A549 (cell line): ENCODE data around the gene RSF1. TPM values are rescaled to one million over a fixed set of nuclear protein-coding genes. Genes with fewer than 3 reads are reported as not detected.

Source experiments
- ATAC-seq, 2 experiments: fragments of 200-7000 bp in 1 of 2; fragments of >200 bp in 1 of 2; cut with Nextera tagmentation in 1 of 2; cut with Tn5 transposase in 1 of 2; 3 replicates each; pipeline versions ENCODE4 v1.8.0 to v1.9.1; 2018 to 2020; ENCODE audit warnings: mild to moderate bottlenecking in 1 of 2, moderate library complexity in 1 of 2
- CTCF ChIA-PET: fragments of 300-600 bp; sonication (Branson Sonifier 250); formaldehyde crosslinking; extraction: SDS; loops from one replicate; lab custom pipeline; 2021; ENCODE audit warnings: antibody characterized with exemption, inconsistent platforms; lab: Yijun Ruan, JAX
- POLR2A ChIA-PET: fragments of 350-600 bp; formaldehyde crosslinking; extraction: SDS; loops from one replicate; lab custom pipeline; 2021; ENCODE audit warnings: antibody characterized with exemption, inconsistent platforms; lab: Yijun Ruan, JAX
- DNase-seq, 2 experiments: peaks; one replicate each; pipeline versions ENCODE4 v3.0.0 to v3.0.0-alpha.2; 2011 to 2016; ENCODE audit warnings: low read depth in 1 of 2, low spot score in 1 of 2
- FAIRE-seq: peaks from 2 replicates; lab custom pipeline; 2011; peaks lifted over from hg19 to GRCh38; lab: Jason Lieb, UNC
- H3K27ac ChIP-seq, 2 experiments: fragments of >200 bp; sonication (Bioruptor Twin); formaldehyde crosslinking; 3 replicates each; pipeline ENCODE4 v1.5.1; 2016 to 2017
- H3K4me1 ChIP-seq: fragments of >200 bp; sonication (Bioruptor Twin); formaldehyde crosslinking; 3 replicates; pipeline ENCODE4 v1.6.1; 2016
- H3K4me2 ChIP-seq: fragments of >200 bp; sonication (Bioruptor Twin); formaldehyde crosslinking; 3 replicates; pipeline ENCODE4 v1.6.1; 2016
- H3K4me3 ChIP-seq: fragments of >200 bp; sonication (Bioruptor Twin); formaldehyde crosslinking; 3 replicates; pipeline ENCODE4 v1.5.1; 2016
- H3K9me3 ChIP-seq: fragments of >200 bp; sonication (Bioruptor Twin); formaldehyde crosslinking; 3 replicates; pipeline ENCODE4 v1.6.1; 2016
- ATOH8 ChIP-seq: fragments of 250-450 bp; sonication (Bioruptor Pico); IDR thresholded peaks from 2 replicates; pipeline ENCODE4 v1.5.0; 2020; ENCODE audit warnings: low read depth, mild to moderate bottlenecking, moderate library complexity
- BCL3 ChIP-seq: fragments of >200 bp; sonication (Bioruptor Twin); formaldehyde crosslinking; IDR thresholded peaks from 3 replicates; pipeline ENCODE4 v1.6.1; 2016
- BHLHE40 ChIP-seq: IDR thresholded peaks from 2 replicates; pipeline ENCODE4 v1.6.1; 2012; ENCODE audit warnings: low read depth, low read length, inconsistent platforms
- CBX2 ChIP-seq: fragments of 200-600 bp; sonication (generic); IDR thresholded peaks from 2 replicates; pipeline ENCODE4 v1.6.1; 2016; ENCODE audit warnings: low read depth, mild to moderate bottlenecking, borderline replicate concordance
- ESRRA ChIP-seq: fragments of 150-350 bp; IDR thresholded peaks from 2 replicates; pipeline ENCODE4 v1.6.1; 2014; ENCODE audit warnings: mild to moderate bottlenecking, low read length, borderline replicate concordance
- GATA3 ChIP-seq: IDR thresholded peaks from 2 replicates; pipeline ENCODE4 v1.6.1; 2012; ENCODE audit warnings: borderline replicate concordance
- HEYL ChIP-seq: fragments of 250-450 bp; sonication (Bioruptor Pico); IDR thresholded peaks from 2 replicates; pipeline ENCODE4 v1.8.0; 2021; ENCODE audit warnings: mild to moderate bottlenecking, moderate library complexity
- HMGXB4 ChIP-seq: fragments of 250-450 bp; sonication (Bioruptor Pico); IDR thresholded peaks from 2 replicates; pipeline ENCODE4 v1.5.0; 2021; ENCODE audit warnings: mild to moderate bottlenecking, moderate library complexity, borderline replicate concordance
- HOXA7 ChIP-seq: fragments of 250-450 bp; sonication (Bioruptor Pico); IDR thresholded peaks from 2 replicates; pipeline ENCODE4 v1.5.0; 2020; ENCODE audit warnings: mild to moderate bottlenecking, moderate library complexity
- HOXB13 ChIP-seq: fragments of 250-450 bp; sonication (Bioruptor Pico); IDR thresholded peaks from 2 replicates; pipeline ENCODE4 v1.5.0; 2020; ENCODE audit warnings: low read depth, mild to moderate bottlenecking, moderate library complexity
- KDM1A ChIP-seq: fragments of 200-600 bp; sonication (generic); IDR thresholded peaks from 2 replicates; pipeline ENCODE4 v1.6.1; 2016; ENCODE audit warnings: low read depth, mild to moderate bottlenecking
- KDM5A ChIP-seq: fragments of 200-600 bp; sonication (generic); IDR thresholded peaks from 2 replicates; pipeline ENCODE4 v1.6.1; 2016; ENCODE audit warnings: antibody characterized with exemption, mild to moderate bottlenecking
- MAX ChIP-seq: IDR thresholded peaks from 2 replicates; pipeline ENCODE4 v1.6.1; 2012
- MAZ ChIP-seq: fragments of 150-350 bp; IDR thresholded peaks from 2 replicates; pipeline ENCODE4 v1.6.1; 2014; ENCODE audit warnings: antibody characterized with exemption, low read depth, low read length, borderline replicate concordance
- MYC ChIP-seq: IDR thresholded peaks from 2 replicates; pipeline ENCODE4 v1.6.1; 2012; ENCODE audit warnings: mild to moderate bottlenecking, inconsistent platforms, low read length, improper control_type of control experiment, borderline replicate concordance
- NR3C1 ChIP-seq: fragments of >200 bp; sonication (Bioruptor Twin); formaldehyde crosslinking; IDR thresholded peaks from 3 replicates; pipeline ENCODE4 v1.6.1; 2017
- POLR2AphosphoS2 ChIP-seq: conservative IDR thresholded peaks from 2 replicates; pipeline ENCODE4 v1.6.1; 2012; ENCODE audit warnings: low read length, improper control_type of control experiment, inconsistent platforms
- RARB ChIP-seq: fragments of 250-450 bp; sonication (Bioruptor Pico); IDR thresholded peaks from 2 replicates; pipeline ENCODE4 v1.8.0; 2021; ENCODE audit warnings: mild to moderate bottlenecking, moderate library complexity
- RCOR1 ChIP-seq: fragments of 150-350 bp; IDR thresholded peaks from 2 replicates; pipeline ENCODE4 v1.6.1; 2014; ENCODE audit warnings: antibody characterized with exemption, low read length, low read depth
- SMC3 ChIP-seq: fragments of >200 bp; sonication (Bioruptor Twin); formaldehyde crosslinking; IDR thresholded peaks from 3 replicates; pipeline ENCODE4 v1.6.1; 2018; ENCODE audit warnings: inconsistent platforms
- USF2 ChIP-seq: fragments of 450-650 bp; IDR thresholded peaks from 2 replicates; pipeline ENCODE4 v1.6.1; 2014; ENCODE audit warnings: antibody characterized with exemption
- ZSCAN20 ChIP-seq: fragments of 250-450 bp; sonication (Bioruptor Pico); IDR thresholded peaks from 2 replicates; pipeline ENCODE4 v1.8.0; 2022; ENCODE audit warnings: mild to moderate bottlenecking, moderate library complexity
- WGBS: methylation state at CpG from one replicate; pipeline ENCODE4 v1.1.6; 2017; ENCODE audit errors: missing lambda C conversion rate; 5-methylcytosine and 5-hydroxymethylcytosine counted together
- polyA plus RNA-seq, 4 experiments: library from polyadenylated mRNA; depleted of rRNA in 3 of 4; stranded (reverse); fragments of >200 nt; fragmentation: RNase III in 1 of 4; extraction: RNeasy Plus Mini Kit Qiagen cat#74134 plus additional on column Dnase treatment in 1 of 4; gene quantifications; 2 replicates in 3 of 4; 3 replicates in 1 of 4; pipeline ENCODE4 v1.2.3, GENCODE V29; 2011 to 2017

The RSF1 gene
- polyA plus RNA-seq, 2 of the 4 experiments (the other 2 are of a cell fraction), result 18.8 to 29.6 TPM

- ChIA-PET POLR2A (no interaction called here), CTCF (interaction anchor here (1.2 kb wide), 1 partner anchor 12 kb away, joined by 3 read pairs; no protein-coding TSS in a partner anchor)
- FAIRE-seq, result no peak
- no peak for ATAC-seq
- no peaks in the 10 kb centered on the region for H3K4me1 ChIP-seq
- no peaks in the 10 kb centered on the region for H3K9me3 ChIP-seq
- DNase-seq, result no peak
- 85% methylated on average over 2 of the region's 2 CpGs for WGBS
- H3K27ac ChIP-seq, result no peak overlapping the region
- H3K4me2 ChIP-seq, result no peak overlapping the region
- no peak overlapping the region for H3K4me3 ChIP-seq
- TF ChIP-seq MAZ, result no peak
- TF ChIP-seq BCL3, result no peak
- no peak for TF ChIP-seq HOXA7 (CRISPR knock-in tag)
Measured at GRCh38 chr11:77758331-77758730, 62.2 kb downstream of the RSF1 start.

GRCh38 chr11:77753230-77753629 is 67.3 kb downstream of the RSF1 start:
- ATAC-seq (no peak), FAIRE-seq (no peak), DNase-seq (no peak)
- Histone ChIP-seq H3K9me3 (no peaks in the 10 kb centered on the region), H3K4me1 (peaks cover under 1% of the 10 kb centered on the region; the same call in 1 of the 3 replicates), H3K4me2 (no peak overlapping the region), H3K4me3 (no peak overlapping the region), H3K27ac (no peak overlapping the region)
- WGBS, result 92% methylated on average over 5 of the region's 5 CpGs
- POLR2A ChIA-PET, result no interaction called here
- CTCF ChIA-PET, result interaction anchor here (1.2 kb wide), 1 partner anchor 22 kb away, joined by 3 read pairs; no protein-coding TSS in a partner anchor
- no peak for TF ChIP-seq MYC
- TF ChIP-seq USF2, result no peak
- no peak for TF ChIP-seq KDM1A
- no peak for TF ChIP-seq NR3C1
- TF ChIP-seq MAX, result no peak
- no peak for TF ChIP-seq SMC3
- TF ChIP-seq GATA3, result no peak
- TF ChIP-seq HOXB13 (CRISPR knock-in tag), result no peak
- TF ChIP-seq CBX2, result no peak
- no peak for TF ChIP-seq RARB

GRCh38 chr11:77752516-77752915 is 68.0 kb downstream of the RSF1 start:
- ChIA-PET POLR2A (no interaction called here), CTCF (interaction anchor here (1.0 to 1.2 kb wide), 2 partner anchors 23 to 247 kb away, joined by 3 read pairs; no protein-coding TSS in a partner anchor)
- FAIRE-seq (no peak), ATAC-seq (no peak), DNase-seq (no peak)
- Histone ChIP-seq H3K4me3 (no peak overlapping the region), H3K9me3 (no peaks in the 10 kb centered on the region), H3K27ac (no peak overlapping the region), H3K4me2 (no peak overlapping the region), H3K4me1 (peaks cover 8% of the 10 kb centered on the region)
- no peak for TF ChIP-seq ESRRA
- no peak for TF ChIP-seq MYC
- TF ChIP-seq HMGXB4, result no peak
- no peak for TF ChIP-seq HEYL
- no peak for TF ChIP-seq RCOR1
- TF ChIP-seq BHLHE40, result no peak
- TF ChIP-seq MAZ, result no peak
- no peak for TF ChIP-seq KDM1A
- no peak for TF ChIP-seq POLR2AphosphoS2
- TF ChIP-seq ATOH8, result no peak
- no peak for TF ChIP-seq KDM5A
- TF ChIP-seq ZSCAN20 (CRISPR knock-in tag), result no peak
- WGBS, result 91% methylated on average over 3 of the region's 3 CpGs
